Caco-2 (cell line): ENCODE measurements around the gene ARHGEF18. TPM values are rescaled to one million over a fixed set of nuclear protein-coding genes. Genes with fewer than 3 reads are reported as not detected.
A peak's percentile ranks its signal among the peaks of the same experiment; 100 is the strongest.

Experiments
- Bru-seq: library from RNA; stranded (reverse); fragments of 400-500 nt; gene quantifications from one replicate; lab custom pipeline; 2021; lab: Mats Ljungman, UMichigan
- BruChase-seq, 2 experiments: library from RNA; stranded (reverse); fragments of 400-500 nt; gene quantifications; one replicate each; lab custom pipeline; 2021; lab: Mats Ljungman, UMichigan
- BruUV-seq: library from RNA; stranded (reverse); fragments of 400-500 nt; replicated peaks from 2 replicates; lab custom pipeline; 2021; lab: Mats Ljungman, UMichigan
- CTCF ChIA-PET: fragments of 300-600 bp; sonication (Branson Sonifier 250); formaldehyde crosslinking; loops from one replicate; lab custom pipeline; 2022; ENCODE audit warnings: antibody characterized with exemption; lab: Charles Lee
- POLR2A ChIA-PET: fragments of 300-600 bp; sonication (Branson Sonifier 250); formaldehyde crosslinking; loops from one replicate; lab custom pipeline; 2022; ENCODE audit warnings: antibody characterized with exemption; lab: Charles Lee
- DNase-seq, 2 experiments: peaks; one replicate each; pipeline versions ENCODE4 v3.0.0 to v3.0.0-alpha.2; 2020 to 2022
- H3K27me3 ChIP-seq: replicated peaks from 2 replicates; pipeline ENCODE4 v1.6.0; 2011; ENCODE audit warnings: low read length; ENCODE audit not compliant: control insufficient read depth, insufficient read depth
- H3K36me3 ChIP-seq: 2 replicates; pipeline ENCODE4 v1.5.1; 2011; ENCODE audit warnings: low read length; ENCODE audit not compliant: control insufficient read depth, insufficient read depth
- H3K4me1 ChIP-seq: fragments of 250-450 bp; sonication (Bioruptor Pico); 2 replicates; pipeline ENCODE4 v1.5.1; 2020; ENCODE audit warnings: mild to moderate bottlenecking
- H3K4me3 ChIP-seq: 2 replicates; pipeline ENCODE4 v1.5.1; 2011; ENCODE audit warnings: low read depth, mild to moderate bottlenecking, control low read depth, low read length
- H3K9me3 ChIP-seq: fragments of 250-450 bp; sonication (Bioruptor Pico); 2 replicates; pipeline ENCODE4 v1.5.1; 2020; ENCODE audit warnings: mild to moderate bottlenecking, moderate library complexity
- H3K27ac Mint-ChIP-seq: one replicate; pipeline ENCODE4 v1.8.0; 2022; ENCODE audit warnings: mixed read lengths; ENCODE audit not compliant: unreplicated experiment
- H3K27me3 Mint-ChIP-seq: one replicate; pipeline ENCODE4 v1.8.0; 2022; ENCODE audit warnings: mixed read lengths; ENCODE audit not compliant: insufficient read depth, unreplicated experiment
- H3K36me3 Mint-ChIP-seq: one replicate; pipeline ENCODE4 v1.8.0; 2022; ENCODE audit warnings: mild to moderate bottlenecking, mixed read lengths; ENCODE audit not compliant: insufficient read depth, unreplicated experiment
- H3K4me1 Mint-ChIP-seq: one replicate; pipeline ENCODE4 v1.8.0; 2022; ENCODE audit warnings: low read depth, mixed read lengths; ENCODE audit not compliant: unreplicated experiment
- H3K4me3 Mint-ChIP-seq: one replicate; pipeline ENCODE4 v1.8.0; 2022; ENCODE audit warnings: mild to moderate bottlenecking, moderate library complexity, mixed read lengths; ENCODE audit not compliant: unreplicated experiment
- H3K9me3 Mint-ChIP-seq: one replicate; pipeline ENCODE4 v1.8.0; 2022; ENCODE audit warnings: mixed read lengths; ENCODE audit not compliant: unreplicated experiment
- intact Hi-C: fragments of 100-400 bp; cut with micrococcal nuclease; formaldehyde crosslinking; loops from one replicate; pipeline ENCODE4 v1.10.0; 2022; ENCODE audit not compliant: unreplicated experiment
- long read RNA-seq: library from polyadenylated mRNA; stranded (forward); transcript quantifications from one replicate; pipeline ENCODE4 v2.0.0, GENCODE V29; 2022
- total RNA-seq: library from RNA; stranded (reverse); gene quantifications from 2 replicates; pipeline ENCODE4 v1.2.3, GENCODE V29; 2022
- TF ChIP-seq, protein P1 (sequence below), 2 experiments: fragments of 200-600 bp in 1 of 2; IDR thresholded peaks; 1 replicate in 1 of 2; 2 replicates in 1 of 2; pipeline versions ENCODE4 v1.5.1 to v1.8.0; 2011 to 2022; ENCODE audit warnings: antibody characterized with exemption in 1 of 2, control low read depth in 1 of 2, inconsistent platforms in 1 of 2, low read depth in 1 of 2, low read length in 1 of 2, mild to moderate bottlenecking in 1 of 2, moderate library complexity in 1 of 2; ENCODE audit not compliant: insufficient read depth in 1 of 2, severe bottlenecking in 1 of 2, unreplicated experiment in 1 of 2

Gene ARHGEF18
- 50.4 and 53.1 TPM in 2 replicates for total RNA-seq
- Bru-seq, nascent RNA: percentile 65 among the genes with signal in this experiment
- BruChase-seq, experiment 1, labeled RNA remaining after a 2-hour chase: percentile 81 among the genes with signal in this experiment
- percentile 89 among the genes with signal in this experiment for BruChase-seq, experiment 2, labeled RNA remaining after a 6-hour chase
- long read RNA-seq, full-length matches to known transcripts: 3 of 56 reads
- long read RNA-seq, partial matches to known transcripts: 40 of 56 reads
- long read RNA-seq, other reads (novel, unspliced or antisense): 13 of 56 reads

DNA sequence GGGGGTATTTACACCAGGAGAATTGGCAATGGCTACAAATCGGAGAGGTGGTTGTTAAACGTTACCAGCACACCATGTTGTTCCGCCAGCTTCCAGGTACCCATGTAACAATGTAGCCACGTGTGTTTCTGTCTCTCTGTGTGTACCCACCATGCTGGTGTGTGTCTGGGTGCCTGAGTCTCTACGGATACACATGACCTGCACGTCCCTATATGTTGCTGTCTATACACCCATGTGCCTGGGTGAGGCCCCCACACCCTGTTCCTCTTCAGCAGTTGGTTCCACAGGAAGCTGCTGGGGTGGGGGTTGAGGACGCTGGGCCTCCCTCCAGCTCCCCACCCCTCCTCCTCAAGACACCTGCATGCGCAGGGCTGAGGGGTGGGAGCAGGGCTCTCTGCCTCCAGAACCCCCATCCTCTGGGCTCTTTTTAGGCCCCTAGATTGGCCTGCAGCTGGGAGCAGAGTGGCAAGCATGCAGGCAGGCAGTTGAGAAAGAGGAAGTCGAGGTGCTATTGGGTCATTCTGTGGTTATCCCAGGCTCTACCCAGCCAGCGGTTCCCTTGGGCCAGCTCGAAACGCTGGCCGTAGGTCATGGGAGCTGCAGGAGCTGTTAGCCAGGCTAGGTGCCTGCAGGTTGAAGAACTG, at the start of gene ARHGEF18:
TSS of gene ARHGEF18 (plus strand) at position 351 of the 644 bp plus-strand sequence. CDS start 13,954 bp downstream, outside the sequence.
- Mint-ChIP-seq H3K36me3 (no peaks in the 10 kb centered on the region), H3K9me3 (no peaks in the 10 kb centered on the region), H3K4me3 (no peak within 1 kb of the TSS), H3K4me1 (no peaks in the 10 kb centered on the region), H3K27me3 (no peaks in the 10 kb centered on the region), H3K27ac (no peak within 1 kb of the TSS)
- TF ChIP-seq, protein P1, sequence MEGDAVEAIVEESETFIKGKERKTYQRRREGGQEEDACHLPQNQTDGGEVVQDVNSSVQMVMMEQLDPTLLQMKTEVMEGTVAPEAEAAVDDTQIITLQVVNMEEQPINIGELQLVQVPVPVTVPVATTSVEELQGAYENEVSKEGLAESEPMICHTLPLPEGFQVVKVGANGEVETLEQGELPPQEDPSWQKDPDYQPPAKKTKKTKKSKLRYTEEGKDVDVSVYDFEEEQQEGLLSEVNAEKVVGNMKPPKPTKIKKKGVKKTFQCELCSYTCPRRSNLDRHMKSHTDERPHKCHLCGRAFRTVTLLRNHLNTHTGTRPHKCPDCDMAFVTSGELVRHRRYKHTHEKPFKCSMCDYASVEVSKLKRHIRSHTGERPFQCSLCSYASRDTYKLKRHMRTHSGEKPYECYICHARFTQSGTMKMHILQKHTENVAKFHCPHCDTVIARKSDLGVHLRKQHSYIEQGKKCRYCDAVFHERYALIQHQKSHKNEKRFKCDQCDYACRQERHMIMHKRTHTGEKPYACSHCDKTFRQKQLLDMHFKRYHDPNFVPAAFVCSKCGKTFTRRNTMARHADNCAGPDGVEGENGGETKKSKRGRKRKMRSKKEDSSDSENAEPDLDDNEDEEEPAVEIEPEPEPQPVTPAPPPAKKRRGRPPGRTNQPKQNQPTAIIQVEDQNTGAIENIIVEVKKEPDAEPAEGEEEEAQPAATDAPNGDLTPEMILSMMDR (IDR thresholded peaks at IDR 0.05; ENCODE audit: insufficient read depth in 1 of 2, low read depth in 1 of 2, low read length in 1 of 2, severe bottlenecking in 1 of 2, unreplicated experiment in 1 of 2): no peak
- no peaks in the 10 kb centered on the region for H3K27me3 ChIP-seq
- H3K4me3 ChIP-seq: no peak within 1 kb of the TSS
- no peaks in the 10 kb centered on the region for H3K4me1 ChIP-seq
- H3K36me3 ChIP-seq: no peaks in the 10 kb centered on the region
- intact Hi-C loops: no loop called here
- CTCF ChIA-PET: interaction anchor here (0.6 kb wide), 1 partner anchor 265 kb away, joined by 3 read pairs; no protein-coding TSS in a partner anchor
- no TSS peak for BruUV-seq
- peak in 1 of 2 experiments; percentile 6 for DNase-seq
- POLR2A ChIA-PET: no interaction called here
- no peaks in the 10 kb centered on the region; the same call in 1 of the 2 replicates for H3K9me3 ChIP-seq

- DNase-seq: no peak
- Mint-ChIP-seq H3K4me1 (no peaks in the 10 kb centered on the region), H3K27me3 (no peaks in the 10 kb centered on the region), H3K27ac (no peak overlapping the region), H3K4me3 (no peak overlapping the region), H3K36me3 (no peaks in the 10 kb centered on the region), H3K9me3 (no peaks in the 10 kb centered on the region)
- Histone ChIP-seq H3K4me3 (no peak overlapping the region), H3K36me3 (no peaks in the 10 kb centered on the region), H3K4me1 (no peaks in the 10 kb centered on the region), H3K27me3 (no peaks in the 10 kb centered on the region), H3K9me3 (no peaks in the 10 kb centered on the region)
- TF ChIP-seq, protein P1 (IDR thresholded peaks at IDR 0.05; ENCODE audit: insufficient read depth in 1 of 2, low read depth in 1 of 2, low read length in 1 of 2, severe bottlenecking in 1 of 2, unreplicated experiment in 1 of 2): no peak
- ChIA-PET CTCF (no interaction called here), POLR2A (no interaction called here)
- intact Hi-C loops: no loop called here
- no TSS peak for BruUV-seq
Measured at GRCh38 chr19:7301525-7301924, 47.2 kb upstream of the ARHGEF18 start.

DNA sequence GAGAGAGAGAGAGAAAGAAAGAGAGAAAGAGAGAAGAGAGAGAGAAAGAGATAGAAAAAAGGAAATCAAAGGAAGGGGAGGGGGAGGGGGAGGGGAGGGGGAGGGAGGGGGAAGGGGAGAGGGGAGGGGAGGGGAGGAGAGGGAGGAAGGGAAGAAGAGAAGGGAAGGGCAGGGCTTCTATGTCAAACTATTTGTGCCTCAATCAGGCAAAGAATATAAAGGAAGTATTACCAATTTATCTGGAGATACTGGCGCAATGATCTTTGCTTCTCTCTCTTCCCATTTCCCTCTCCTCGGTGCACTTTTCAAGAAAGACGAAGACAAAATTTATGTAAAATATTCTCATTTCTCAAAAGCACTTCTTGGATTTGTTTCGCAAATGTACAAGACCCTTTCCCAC, 45.3 kb upstream of the ARHGEF18 start:
- Mint-ChIP-seq H3K27me3 (no peaks in the 10 kb centered on the region), H3K36me3 (no peaks in the 10 kb centered on the region), H3K4me3 (no peak overlapping the region), H3K27ac (no peak overlapping the region), H3K9me3 (no peaks in the 10 kb centered on the region), H3K4me1 (no peaks in the 10 kb centered on the region)
- Histone ChIP-seq H3K36me3 (no peaks in the 10 kb centered on the region), H3K4me3 (no peak overlapping the region), H3K9me3 (no peaks in the 10 kb centered on the region), H3K27me3 (no peaks in the 10 kb centered on the region), H3K4me1 (no peaks in the 10 kb centered on the region)
- no peak for DNase-seq
- ChIA-PET POLR2A (no interaction called here), CTCF (no interaction called here)
- TF ChIP-seq, protein P1 (IDR thresholded peaks at IDR 0.05; ENCODE audit: insufficient read depth in 1 of 2, low read depth in 1 of 2, low read length in 1 of 2, severe bottlenecking in 1 of 2, unreplicated experiment in 1 of 2): no peak
- BruUV-seq: no TSS peak
- intact Hi-C loops: no loop called here
